ENCODE results near the gene KDM3B.
"Not testable (repeated sequence)": the region's sequence is repeated elsewhere in the genome, so short reads cannot be mapped to it uniquely, and the experiment has no call there.

The KDM3B gene

GRCh38 chr5:138408023-138408422 lies 55.5 kb downstream of the KDM3B start:
- DNase-seq, result peak in 1 of 2 experiments; percentile 3

DNA sequence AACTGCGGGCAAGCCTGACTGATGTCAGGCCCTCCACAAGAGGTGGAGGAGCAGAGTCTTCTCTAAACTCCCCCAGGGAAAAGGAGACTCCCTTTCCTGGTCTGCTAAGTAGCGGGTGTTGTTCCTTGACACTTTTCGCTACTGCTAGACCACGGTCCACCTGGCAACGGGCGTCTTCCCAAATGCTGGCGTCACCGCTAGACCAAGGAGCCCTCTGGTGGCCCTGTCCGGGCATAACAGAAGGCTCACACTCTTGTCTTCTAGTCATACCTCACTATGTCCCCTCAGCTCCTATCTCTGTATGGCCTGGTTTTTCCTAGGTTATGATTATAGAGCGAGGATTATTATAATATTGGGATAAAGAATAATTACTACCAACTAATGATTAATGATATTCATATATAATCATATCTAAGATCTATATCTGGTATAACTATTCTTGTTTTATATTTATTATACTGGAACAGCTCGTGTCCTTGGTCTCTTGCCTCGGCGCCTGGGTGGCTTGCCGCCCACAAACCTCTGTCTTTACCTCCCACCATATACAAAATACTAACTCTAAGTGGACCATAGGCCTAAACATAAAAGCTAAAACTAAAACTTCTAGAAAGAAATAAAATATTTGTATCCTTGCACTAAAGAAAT lies 58.6 kb downstream of the KDM3B start:
- DNase-seq, result not testable (repeated sequence)

GRCh38 chr5:138418444-138418843 lies 66.0 kb downstream of the KDM3B start:
- no peak for DNase-seq

GRCh38 chr5:138425079-138425478 lies 72.6 kb downstream of the KDM3B start:
- no peak for DNase-seq

DNA sequence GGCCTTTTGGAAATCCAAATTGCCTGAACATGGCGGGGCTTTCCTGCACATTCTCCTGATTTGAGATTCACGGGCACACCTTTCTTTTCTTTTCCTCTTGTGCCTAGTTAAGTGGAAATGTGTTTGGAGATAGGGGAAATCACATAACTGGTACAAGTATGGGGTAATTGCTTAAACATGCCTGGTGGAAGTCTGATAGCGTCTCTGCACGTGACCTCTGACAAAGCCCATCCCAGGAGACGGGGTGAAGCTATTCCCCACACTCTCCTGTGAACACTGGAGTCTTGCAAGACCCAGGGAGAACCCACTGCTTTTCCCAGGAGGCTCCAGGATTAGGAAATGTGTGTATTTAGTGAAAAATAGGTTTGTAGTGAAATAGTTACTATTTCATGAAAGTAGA lies 83.5 kb downstream of the KDM3B start:
- no peak for DNase-seq

GRCh38 chr5:138438003-138438723 lies 85.7 kb downstream of the KDM3B start:
- no peak for DNase-seq

GRCh38 chr5:138438724-138439476 lies 86.4 kb downstream of the KDM3B start, which contains the start of gene REEP2:
Gene REEP2, plus strand, starts transcription at chr5:138439057. Its CDS starts 152 bp downstream, at chr5:138439209.
- DNase-seq, result peak; percentile 11 to 42

- DNase-seq, result no peak
Measured at GRCh38 chr5:138439477-138440158, 87.1 kb downstream of the KDM3B start.

DNA sequence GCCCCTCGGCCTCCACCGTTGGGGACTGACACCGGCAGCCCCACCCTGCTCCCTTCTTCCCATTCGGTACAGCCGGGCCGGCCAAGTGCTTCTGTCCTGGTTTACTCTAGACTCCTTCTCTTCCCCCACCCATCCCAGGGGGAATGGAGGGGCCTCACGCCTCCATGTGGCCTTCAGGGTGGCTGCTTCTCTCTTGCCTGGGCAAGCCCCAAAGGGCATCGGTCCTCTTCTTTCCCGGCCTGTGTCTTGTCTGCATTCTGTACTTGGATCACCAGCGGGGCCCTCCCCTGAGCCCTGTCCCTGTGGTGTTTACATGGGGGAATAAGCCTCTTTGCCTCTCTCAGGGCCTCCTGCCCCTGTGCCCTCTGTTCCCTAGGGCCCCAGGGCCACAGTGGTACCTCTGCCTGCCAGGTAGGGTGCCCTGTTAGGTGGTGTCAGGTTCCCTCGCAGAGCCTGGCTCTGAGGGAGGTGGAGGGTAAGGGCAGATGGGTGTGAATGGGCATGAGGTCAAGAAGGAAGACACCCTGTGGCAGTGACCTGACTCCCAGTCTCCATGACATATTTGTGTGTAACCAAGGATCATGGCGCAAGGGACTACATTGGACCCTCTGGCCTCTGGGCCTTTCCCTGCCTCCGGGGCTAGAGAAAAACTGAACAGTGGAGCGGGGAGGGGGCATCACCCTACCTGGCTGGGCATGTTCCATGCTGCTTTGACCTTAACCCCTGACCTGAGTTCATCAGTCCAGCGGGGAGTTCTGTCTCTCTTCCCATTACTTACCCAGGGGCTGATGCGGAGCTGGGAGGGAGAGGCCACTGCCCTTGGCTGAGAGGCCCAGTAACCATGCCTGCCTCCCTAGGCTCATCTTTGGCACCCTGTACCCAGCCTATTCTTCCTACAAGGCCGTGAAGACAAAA lies 87.9 kb downstream of the KDM3B start:
- no peak for DNase-seq

DNA sequence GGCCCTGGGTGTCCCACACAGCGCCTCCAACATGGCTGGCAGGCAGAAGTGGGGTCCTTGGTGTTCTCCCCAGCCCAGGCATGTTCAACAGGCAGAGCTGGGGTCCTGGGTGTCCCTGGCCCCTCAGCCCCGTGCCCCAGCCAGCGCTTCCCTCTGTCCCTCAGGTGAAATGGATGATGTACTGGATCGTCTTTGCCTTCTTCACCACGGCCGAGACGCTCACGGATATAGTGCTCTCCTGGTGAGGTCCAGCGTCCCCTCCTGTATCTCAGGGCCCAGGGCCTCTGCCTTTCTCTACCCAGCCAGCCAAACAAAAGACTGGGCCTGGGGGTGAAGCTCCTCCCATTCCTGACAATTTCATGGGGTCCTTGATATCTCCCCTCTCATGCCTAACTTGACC lies 88.7 kb downstream of the KDM3B start:
- no peak for DNase-seq

DNA sequence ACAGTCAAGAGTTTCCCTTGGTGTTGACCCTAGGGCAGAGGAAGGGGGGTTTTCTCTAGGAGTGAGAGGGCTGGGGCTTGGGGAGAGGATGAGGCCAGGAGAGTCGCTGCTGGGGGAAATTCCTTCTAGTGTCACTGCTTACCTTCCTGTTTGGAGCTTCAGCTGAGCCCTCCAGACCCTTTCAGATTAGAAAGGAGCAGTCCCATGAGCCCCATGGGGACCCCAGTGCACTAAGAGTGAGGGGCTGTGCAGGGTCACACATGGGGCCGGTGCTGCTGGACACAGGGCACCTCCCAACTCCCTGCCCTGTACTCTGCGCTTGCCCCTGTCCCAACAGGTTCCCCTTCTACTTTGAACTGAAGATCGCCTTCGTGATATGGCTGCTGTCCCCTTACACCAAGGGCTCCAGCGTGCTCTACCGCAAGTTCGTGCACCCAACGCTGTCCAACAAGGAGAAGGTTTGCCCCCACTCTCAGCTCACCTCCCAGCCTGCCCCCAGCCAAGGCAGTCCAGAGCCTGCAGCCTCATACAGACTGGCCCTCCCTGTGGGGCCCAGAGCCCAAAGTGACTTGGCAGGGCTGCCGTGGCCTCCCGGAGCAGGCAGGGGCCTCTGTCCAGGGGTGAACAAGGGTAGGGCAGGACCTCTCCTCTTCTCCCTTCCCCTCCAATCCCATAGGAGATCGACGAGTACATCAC lies 91.7 kb downstream of the KDM3B start:
- DNase-seq, result no peak

DNA sequence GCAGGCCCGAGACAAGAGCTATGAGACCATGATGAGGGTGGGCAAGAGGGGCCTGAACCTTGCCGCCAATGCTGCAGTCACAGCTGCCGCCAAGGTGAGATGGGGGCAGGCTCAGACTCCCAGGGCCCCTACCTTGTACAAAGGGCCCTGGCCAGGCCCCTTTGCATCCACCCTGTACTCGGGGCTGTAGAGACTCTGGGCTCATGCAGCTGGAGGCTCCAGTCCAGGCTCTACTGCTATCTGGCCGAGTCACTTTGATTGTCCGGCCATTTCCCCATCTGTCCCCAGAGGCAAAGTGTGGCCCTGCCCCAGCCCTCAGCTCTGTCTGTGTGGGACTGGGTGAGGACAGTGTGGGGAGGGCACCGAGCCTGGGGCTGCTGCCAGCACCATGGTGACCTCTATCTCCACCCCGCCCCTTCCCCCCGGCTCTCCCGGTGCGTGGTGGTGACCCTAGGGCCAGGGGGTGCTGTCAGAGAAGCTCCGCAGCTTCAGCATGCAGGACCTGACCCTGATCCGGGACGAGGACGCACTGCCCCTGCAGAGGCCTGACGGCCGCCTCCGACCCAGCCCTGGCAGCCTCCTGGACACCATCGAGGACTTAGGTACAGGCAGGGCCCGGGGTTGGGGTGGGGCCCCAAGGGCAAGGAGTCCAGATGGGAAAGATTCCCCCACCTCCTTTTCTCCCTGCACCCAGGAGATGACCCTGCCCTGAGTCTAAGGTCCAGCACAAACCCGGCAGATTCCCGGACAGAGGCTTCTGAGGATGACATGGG lies 92.5 kb downstream of the KDM3B start:
- no peak for DNase-seq

- DNase-seq, result no peak
Measured at GRCh38 chr5:138445547-138446271, 93.2 kb downstream of the KDM3B start.

DNA sequence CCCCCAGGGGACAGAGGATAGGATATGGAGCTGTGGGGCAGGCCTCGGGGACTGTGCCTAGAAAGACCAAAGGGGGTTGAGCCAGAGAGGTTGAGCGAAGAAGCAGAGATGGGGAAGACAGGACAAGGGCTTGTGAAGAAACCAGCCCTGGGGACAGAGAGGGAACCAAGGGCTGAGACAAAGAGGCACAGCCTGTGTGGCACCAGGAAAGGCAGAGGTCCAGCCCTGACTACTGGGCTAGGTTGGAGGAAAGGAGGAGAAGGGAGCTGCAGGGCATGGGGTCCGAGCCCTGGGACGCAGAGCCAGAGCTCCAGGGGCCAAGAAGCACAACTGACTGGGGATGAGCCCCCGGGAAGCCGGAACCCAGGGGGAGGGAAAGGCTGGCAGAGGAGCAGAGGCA lies 95.6 kb downstream of the KDM3B start:
- no peak for DNase-seq

DNA sequence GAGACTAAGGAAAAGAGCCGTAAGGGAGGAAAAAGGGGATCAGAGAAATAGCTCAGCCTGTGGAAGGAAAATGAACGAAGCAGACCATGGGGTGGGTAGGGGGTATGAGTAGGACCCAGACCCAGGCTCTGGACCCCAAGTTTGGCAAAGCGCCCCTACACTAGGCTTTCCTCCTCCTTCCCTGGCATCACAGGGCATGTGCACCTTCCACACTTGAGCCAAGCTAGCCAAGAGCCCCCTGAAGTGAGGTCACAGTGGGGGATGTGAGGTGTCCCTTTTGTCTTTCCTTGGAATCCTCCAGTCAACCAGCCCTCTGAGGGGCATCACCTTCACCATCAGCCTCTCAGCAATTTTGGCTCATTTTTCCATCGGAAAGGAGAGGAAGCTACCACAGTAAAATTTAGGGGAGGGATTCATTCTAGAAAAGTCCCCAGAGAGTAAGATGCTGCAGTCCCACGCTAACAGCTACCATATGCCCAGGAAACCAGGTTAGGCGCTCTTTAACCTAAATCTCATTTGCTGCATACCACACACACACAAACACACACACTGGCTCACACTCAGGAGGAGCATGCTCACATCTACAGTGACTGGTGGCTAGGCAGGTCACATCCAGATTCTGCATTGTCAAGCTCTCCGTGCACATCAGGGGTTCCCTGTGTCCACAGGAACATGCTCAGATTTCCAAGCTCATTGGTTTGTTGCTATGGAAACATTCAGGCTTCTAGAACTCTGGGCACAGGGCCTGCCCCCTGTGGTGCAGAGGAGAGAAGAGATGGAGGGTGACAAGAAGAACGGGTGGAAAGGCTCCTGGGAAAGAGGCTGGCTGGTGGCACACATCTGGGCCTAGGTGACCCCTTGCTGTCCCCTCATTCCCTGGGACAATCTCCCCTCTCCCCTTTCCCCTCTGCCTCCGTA lies 96.3 kb downstream of the KDM3B start:
- DNase-seq, result peak; percentile 22 to 67

DNA sequence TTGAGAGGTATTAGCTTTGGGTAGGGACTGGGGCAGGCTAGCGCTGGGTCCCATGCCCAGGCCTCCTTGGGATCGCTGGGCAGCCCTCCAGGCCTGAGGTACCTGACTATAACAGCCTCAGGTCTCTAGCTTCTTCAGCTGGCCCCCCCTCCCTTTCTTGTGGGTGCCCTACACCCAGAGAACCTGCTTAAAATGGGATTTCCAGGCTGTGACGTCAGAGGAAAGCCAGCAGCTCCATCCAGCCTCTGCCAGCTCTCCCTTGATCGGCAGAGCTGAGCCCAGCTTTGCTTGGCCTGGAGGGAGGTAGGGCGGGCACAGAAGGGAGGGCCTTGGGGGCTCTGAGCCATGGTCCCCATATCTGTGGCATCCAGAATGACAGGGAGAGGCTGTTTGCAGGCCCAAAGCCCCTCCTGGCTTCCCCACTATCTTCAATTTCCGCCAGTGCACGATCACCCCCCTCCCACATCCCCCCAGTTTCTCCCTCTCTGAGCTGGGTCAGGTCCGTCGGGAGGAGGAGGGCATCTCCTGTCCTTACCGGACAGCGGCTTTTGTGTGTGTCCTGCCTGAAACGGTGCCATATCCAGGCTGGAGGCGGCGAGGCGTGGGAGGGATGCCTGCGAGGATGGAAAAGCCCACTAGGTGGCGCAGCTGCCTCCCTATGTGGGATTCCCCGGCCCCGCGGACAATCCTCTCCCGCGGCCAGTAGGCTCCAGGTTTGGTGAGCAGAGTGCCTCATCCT lies 97.2 kb downstream of the KDM3B start:
- peak; percentile 40 to 74 for DNase-seq

DNA sequence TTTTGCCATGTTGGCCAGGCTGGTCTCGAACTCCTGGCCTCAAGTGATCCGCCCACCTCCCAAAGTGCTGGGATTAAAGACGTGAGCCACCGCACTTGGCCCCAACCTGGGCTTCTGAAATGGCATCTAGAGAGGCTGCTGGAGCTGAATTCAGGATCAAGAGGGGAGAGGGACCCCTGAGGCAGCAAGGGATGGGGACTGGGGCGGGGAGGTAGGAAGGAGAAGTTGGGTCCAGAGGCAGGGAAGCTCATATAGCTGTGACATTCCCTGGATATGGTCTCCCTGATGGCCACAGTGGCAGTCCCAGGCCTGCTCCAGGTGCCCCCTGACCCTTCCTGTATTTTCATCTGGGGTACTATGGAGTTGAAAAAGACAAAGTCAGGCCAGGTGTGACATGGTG lies 98.5 kb downstream of the KDM3B start:
- DNase-seq, result no peak

- DNase-seq, result no peak
Measured at GRCh38 chr5:138452720-138453119, 100.2 kb downstream of the KDM3B start.
